ENCODE data around the gene PLXDC1.

- no peak for TF ChIP-seq CTCF (conservative IDR thresholded peaks at IDR 0.05 in 1 of 2, IDR thresholded peaks at IDR 0.05 in 1 of 2; ENCODE audit: low read depth in 1 of 2, low read length in 2 of 2)
- TF ChIP-seq EZH2 (IDR thresholded peaks at IDR 0.05; ENCODE audit: low read length, missing control alignments), result no peak
These were observed 137.2 kb downstream of the PLXDC1 start for GRCh38 chr17:39014044-39014794.

Measured in fibroblast of lung (primary cell).